Measurements from ENCODE around the gene ABHD6.
"Not testable (repeated sequence)": the region's sequence is repeated elsewhere in the genome, so short reads cannot be mapped to it uniquely, and the experiment has no call there.

The ABHD6 gene

DNA sequence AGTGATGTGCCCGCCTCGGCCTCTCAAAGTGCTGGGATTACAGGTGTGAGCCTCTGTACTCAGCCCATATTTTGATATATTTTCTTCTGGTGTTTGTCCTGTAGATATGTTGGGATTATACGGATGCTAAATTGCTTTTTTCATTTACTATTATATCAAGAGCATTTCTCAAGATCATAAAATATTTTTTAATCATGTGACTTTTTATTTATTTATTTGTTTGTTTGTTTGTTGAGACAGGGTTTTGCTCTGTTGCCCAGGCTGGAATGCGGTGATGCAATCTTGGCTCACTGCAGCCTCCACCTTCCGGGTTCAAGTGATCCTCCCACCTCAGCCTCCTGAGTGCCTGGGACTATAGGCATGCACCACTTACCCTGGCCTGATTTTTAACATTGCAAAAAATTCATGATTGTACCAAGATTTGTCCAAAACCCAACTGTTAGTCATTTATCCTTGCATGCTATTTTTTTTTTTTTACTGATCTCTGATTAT, 92.4 kb downstream of the ABHD6 start:
- DNase-seq, result no peak
- in situ Hi-C loops (cut with MboI; ENCODE audit: low pct_unique_long_range_greater_than_20kb, low sequenced_read_pairs), result no loop called here

DNA sequence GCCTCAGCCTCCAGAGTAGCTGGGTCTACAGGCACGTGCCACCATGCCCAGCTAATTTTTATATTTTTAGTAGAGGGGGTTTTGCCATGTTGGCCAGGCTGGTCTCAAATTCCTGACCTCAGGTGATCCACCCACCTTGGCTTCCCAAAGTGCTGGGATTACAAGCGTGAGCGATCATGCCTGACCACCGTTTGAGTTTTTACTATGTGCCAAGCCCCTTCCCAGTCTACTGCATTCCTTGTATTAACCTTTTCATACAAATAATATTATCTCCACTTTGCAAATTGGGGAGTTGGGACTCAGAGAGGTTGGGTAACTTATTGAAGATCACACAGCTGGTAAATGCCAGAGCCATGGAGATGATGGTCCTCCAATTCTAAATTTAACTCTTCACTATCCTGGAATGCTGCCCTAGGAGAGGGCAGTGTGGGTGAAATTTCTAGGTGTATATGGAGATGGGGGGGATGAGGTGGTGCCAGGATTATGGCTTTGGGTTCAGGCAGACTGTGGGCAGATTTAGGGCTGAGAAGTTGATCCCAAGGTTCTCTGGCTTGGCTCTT, 94.1 kb downstream of the ABHD6 start:
- in situ Hi-C loops (cut with MboI; ENCODE audit: low pct_unique_long_range_greater_than_20kb, low sequenced_read_pairs), result no loop called here
- DNase-seq, result no peak

DNA sequence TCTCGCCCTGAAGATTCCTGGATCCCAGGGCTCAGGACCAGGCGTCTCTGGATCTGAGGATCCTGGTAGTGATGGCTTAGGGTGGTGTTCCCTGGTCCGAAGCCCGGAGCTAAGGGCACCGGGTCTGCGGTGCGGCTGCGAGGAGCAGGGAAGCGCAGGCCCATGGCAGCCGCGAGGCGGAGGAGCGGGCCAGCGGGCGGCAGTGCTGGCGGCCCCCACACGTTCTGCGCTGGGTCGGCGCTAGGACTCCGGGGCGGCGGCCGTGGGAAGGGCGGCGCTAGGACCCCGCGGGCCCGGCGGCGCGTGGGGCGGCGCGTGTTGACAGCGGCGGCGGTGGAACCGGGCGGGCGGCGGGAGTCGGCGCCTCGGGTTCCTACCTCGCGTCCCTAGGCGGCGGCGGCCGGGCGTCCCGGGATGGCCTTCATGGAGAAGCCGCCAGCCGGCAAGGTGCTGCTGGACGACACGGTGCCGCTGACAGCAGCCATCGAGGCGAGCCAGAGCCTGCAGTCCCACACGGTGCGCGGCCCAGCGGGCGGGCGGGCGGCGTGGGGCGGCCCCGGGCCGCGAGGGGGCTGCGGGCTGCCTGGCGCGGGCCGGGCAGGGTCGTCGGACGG, 95.1 kb downstream of the ABHD6 start, which contains the start of gene PXK:
TSS of gene PXK (plus strand) at position 318 of the 614 bp plus-strand sequence. CDS start at position 415, 97 bp downstream.
- in situ Hi-C loops (cut with MboI; ENCODE audit: low pct_unique_long_range_greater_than_20kb, low sequenced_read_pairs), result no loop called here
- peak; percentile 80 for DNase-seq

DNA sequence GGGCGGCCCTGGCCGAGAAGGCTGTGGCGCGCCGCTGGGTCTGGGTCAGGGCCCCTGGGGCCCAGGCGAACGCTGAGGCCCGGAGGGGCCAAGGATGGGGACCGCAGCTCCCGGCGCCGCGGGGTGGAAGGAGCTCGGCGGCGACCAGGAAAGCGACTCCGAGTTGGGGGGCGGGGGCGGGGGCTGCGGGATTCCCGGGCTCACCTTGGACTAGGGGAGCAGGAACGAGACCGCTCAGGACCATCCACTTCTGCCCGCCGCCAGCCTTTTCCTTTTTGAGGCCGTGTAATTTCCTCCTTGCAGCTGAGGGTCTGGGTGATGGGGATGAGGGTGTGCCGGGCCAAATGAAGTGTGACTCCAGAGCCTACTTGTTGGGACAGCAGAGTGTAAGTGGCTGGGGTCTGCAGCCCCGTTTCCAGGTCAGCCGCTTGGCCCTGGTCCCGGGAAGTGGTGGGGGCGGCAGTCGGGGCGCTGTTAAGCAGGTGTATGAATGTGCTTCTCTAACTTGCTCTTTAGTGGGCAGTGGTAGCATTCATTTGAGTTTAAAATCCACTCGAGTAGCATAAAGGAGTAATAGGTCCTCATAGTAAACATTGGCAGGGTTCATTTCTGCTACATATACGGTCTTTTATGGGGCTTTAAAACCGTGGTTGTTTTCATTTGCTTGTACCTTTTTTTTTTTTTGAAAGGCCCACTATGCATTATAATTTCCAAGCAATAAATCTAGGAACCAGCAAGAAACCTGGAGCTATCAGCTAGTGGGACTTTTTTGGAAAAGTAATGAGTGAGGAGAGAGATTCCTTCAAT, 95.8 kb downstream of the ABHD6 start:
- in situ Hi-C loops (cut with MboI; ENCODE audit: low pct_unique_long_range_greater_than_20kb, low sequenced_read_pairs), result no loop called here
- DNase-seq, result peak; percentile 46

DNA sequence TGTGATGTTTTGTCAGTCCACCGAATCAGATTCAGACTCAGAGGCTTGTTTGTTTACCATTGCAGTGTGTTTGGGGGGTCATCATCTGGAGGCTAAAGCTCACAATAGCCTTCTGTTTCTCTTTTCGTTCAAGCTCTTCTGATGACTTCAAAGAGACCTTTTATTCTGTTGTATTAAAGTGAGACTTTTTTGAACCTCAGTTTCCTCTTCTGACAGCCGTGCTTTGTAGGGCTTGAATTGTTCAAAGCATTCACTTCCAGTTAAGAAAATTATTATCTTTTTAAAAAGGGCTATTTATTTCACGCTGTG, 96.4 kb downstream of the ABHD6 start:
- in situ Hi-C loops (cut with MboI; ENCODE audit: low pct_unique_long_range_greater_than_20kb, low sequenced_read_pairs), result no loop called here
- peak; percentile 22 for DNase-seq

DNA sequence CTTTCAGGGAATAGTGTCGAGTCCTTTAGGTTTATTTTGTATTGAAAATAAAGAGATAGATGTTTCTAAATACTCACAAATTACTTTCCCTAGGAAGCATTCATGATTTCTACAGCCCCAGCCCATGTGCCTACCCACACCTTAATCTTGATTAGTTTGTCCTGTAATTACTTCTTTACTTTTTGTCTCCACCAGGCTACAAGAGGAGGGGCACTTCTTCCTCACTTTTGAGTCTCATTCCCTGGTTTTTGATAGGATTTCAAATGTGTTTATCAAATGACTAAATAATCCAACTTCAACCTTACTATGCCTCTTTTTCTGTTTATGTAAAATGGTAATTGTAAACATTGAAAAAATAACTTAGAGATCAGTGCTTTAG, 96.9 kb downstream of the ABHD6 start:
- in situ Hi-C loops (cut with MboI; ENCODE audit: low pct_unique_long_range_greater_than_20kb, low sequenced_read_pairs), result no loop called here
- DNase-seq, result no peak

DNA sequence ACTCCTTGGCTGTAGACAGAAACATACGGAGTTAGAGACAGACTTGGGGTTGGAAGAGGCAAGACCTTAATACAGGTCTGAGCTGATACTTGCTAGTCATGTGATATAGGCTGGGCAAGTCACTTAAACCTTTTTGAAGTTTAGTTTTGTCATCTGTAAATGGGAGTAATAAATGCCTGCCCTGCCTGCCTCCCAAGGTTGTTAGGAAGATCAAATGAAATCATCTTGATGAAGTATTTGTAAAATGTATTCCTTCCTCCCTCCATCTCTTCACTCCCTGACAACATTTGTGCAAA, 98.0 kb downstream of the ABHD6 start:
- in situ Hi-C loops (cut with MboI; ENCODE audit: low pct_unique_long_range_greater_than_20kb, low sequenced_read_pairs), result no loop called here
- no peak for DNase-seq

DNA sequence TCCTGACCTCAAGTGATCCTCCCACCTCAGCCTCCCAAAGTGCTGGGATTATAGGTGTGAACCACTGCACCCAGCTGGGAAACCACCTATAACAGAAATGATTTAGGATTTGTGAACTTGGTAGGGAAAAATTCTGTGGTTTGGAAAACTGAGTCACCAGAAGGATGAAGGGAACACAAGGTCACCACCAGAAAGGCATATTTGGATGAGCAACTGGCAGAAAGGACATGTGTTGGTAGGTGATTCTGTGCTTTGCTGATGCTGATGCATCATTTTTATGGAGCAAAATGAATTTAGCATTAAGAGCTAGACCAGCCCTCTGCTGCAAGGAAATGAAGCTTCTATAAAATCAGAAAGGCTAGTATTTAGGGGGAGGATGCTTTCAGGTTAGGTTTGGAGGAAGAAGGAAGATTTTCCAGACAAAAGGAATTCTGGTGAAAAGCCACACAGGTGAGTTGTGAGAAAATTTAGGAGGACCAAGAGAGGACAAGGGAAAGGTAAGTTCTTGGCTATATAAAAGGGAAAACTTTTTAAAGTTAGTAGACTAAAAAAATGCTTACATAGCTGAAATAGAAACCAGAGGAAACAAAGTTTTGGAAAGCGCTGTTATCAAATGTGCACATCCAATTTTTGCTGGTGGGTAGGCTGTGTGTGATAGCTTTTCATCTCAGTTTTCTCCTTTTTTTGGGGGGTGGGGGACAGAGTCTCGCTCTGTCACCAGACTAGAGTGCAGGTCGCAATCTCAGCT, 98.7 kb downstream of the ABHD6 start:
- in situ Hi-C loops (cut with MboI; ENCODE audit: low pct_unique_long_range_greater_than_20kb, low sequenced_read_pairs), result no loop called here
- no peak for DNase-seq

DNA sequence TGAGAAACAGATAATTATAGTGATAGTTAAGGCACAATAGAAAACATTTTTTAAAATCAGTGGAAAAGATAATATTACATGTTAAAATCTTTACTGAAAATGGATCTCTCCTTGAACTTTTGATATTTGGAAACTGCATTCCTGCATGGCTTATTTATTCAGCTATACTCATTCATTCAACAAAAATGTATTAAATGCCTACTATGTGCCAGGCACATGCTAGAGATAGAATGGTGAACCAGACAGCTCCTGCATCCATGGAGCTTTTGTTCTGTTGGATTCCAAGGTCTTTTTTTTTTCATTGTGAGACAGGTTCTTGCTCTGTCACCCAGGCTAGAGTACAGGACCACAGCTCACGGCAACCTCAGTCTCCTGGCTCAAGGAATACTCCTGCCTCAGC, 99.6 kb downstream of the ABHD6 start:
- no peak for DNase-seq
- in situ Hi-C loops (cut with MboI; ENCODE audit: low pct_unique_long_range_greater_than_20kb, low sequenced_read_pairs), result no loop called here

DNA sequence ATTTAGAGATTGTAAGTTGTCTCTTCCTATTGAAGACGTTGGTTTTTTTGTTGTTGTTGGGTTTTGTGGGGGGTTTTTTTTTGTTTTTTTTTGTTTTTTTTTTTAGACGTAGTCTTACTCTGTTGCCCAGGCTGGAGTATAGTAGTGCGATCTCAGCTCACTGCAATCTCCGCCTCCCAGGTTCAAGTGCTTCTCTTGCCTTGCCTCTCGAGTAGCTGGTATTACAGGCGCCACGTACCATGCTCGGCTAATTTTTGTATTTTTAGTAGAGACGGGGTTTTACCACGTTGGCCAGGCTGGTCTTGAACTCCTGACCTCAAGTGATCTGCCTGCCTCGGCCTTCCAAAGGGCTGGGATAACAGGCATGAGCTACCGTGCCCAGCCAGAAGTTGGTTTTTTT, 101.6 kb downstream of the ABHD6 start:
- in situ Hi-C loops (cut with MboI; ENCODE audit: low pct_unique_long_range_greater_than_20kb, low sequenced_read_pairs); DNase-seq: not testable (repeated sequence)

DNA sequence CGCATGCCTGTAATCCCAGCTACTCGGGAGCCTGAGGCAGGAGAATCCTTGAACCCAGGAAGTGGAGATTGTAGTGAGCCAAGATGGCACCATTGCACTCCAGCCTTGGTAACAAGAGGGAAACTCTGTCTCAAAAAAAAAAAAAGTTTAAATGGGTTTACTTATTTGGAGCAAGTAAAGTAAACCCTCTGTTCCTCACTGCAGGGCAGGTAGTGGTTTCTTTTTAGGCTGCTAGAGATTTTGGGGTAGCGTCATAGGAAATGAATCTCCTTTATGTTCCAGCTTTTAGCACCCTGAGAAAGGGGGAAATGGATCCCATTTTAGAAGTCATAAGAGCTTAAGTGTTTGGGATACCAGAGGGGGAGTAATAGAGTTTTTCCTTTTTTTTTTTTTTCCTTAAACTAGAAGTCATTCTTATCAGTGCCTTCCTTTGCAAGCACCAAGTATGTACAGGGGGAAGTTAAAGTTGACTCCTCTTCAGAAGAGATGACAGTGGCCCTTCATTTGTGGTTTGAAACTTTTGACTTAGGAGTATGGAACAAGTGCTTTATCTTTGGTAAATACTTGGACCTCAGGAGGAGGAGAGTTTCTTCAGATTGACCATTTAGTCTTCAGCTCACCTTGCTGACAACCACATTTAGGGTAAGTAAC, 103.1 kb downstream of the ABHD6 start:
- in situ Hi-C loops (cut with MboI; ENCODE audit: low pct_unique_long_range_greater_than_20kb, low sequenced_read_pairs), result no loop called here
- DNase-seq, result peak; percentile 53

DNA sequence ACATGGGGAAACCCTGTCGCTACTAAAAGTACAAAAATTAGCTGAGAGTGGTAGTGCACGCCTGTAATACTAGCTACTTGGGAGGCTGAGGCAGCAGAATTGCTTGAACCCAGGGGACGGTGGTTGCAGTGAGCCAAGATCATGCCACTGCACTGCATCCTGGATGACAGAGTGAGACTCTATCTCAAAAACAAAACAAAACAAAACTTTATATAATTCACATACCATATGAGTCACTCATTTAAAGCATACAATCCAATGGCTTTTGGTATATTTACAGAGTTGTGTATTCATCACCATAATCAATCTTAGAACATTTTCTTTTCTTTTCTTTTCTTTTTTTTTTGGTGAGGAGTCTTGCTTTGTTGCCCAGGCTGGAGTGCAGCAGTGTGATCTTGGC, 103.8 kb downstream of the ABHD6 start:
- in situ Hi-C loops (cut with MboI; ENCODE audit: low pct_unique_long_range_greater_than_20kb, low sequenced_read_pairs), result no loop called here

DNA sequence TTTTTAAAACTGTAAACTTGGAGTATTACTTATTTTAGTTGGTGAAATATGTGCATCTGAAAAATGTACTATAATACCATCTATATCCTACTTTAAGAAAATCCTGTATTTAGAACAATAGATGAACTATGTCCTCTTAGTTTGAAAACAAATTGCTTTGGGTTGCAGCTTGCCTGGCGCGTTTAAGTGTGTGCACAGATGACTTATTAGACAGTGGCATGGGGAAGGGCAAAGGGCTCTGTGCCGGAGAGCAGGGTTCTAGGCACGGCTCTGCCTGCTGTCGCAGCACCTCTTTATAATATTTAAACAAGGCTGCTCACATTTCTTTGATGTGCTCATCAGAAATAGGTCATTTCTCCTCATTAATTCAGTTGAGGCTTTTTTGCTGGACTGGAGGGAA, 105.1 kb downstream of the ABHD6 start:
- in situ Hi-C loops (cut with MboI; ENCODE audit: low pct_unique_long_range_greater_than_20kb, low sequenced_read_pairs), result no loop called here
- DNase-seq, result no peak

More for the DNA sequence above, 103.8 kb downstream of the ABHD6 start:
- no peak for DNase-seq
